ENCODE results near the gene DNAL1. TPM values are rescaled to one million over a fixed set of nuclear protein-coding genes. Genes with fewer than 3 reads are reported as not detected.
A peak's percentile ranks its signal among the peaks of the same experiment; 100 is the strongest.

DNAL1 gene
- total RNA-seq, 1 donor from 2014 or later = 7.0 TPM

GRCh38 chr14:73744175-73744867 is 99.5 kb downstream of the DNAL1 start:
- no peak for DNase-seq (ENCODE audit: low spot score)

- DNase-seq (ENCODE audit: low spot score) = no peak
Measured at GRCh38 chr14:73744874-73745529, 100.2 kb downstream of the DNAL1 start.

GRCh38 chr14:73745571-73746519 is 101.1 kb downstream of the DNAL1 start:
- DNase-seq (ENCODE audit: low spot score) = peak; percentile 71

GRCh38 chr14:73746520-73747378 is 102.0 kb downstream of the DNAL1 start:
- DNase-seq (ENCODE audit: low spot score) = no peak

GRCh38 chr14:73747379-73748211 is 102.8 kb downstream of the DNAL1 start:
- no peak for DNase-seq (ENCODE audit: low spot score)

GRCh38 chr14:73748858-73749357 is 104.1 kb downstream of the DNAL1 start:
- DNase-seq (ENCODE audit: low spot score) = no peak

- no peak for DNase-seq (ENCODE audit: low spot score)
Measured at GRCh38 chr14:73749706-73750530, 105.1 kb downstream of the DNAL1 start.

GRCh38 chr14:73750531-73750901 is 105.7 kb downstream of the DNAL1 start:
- no peak for DNase-seq (ENCODE audit: low spot score)

- no peak for DNase-seq (ENCODE audit: low spot score)
Measured at GRCh38 chr14:73751157-73751691, 106.4 kb downstream of the DNAL1 start.

- DNase-seq (ENCODE audit: low spot score) = peak; percentile 83
Measured at GRCh38 chr14:73752297-73752992, 107.7 kb downstream of the DNAL1 start.

Other genes with a start within 250 kb of the DNAL1 start
- 24.6 TPM for gene NUMB, start 186.4 kb upstream of the DNAL1 start, total RNA-seq (ENCODE audit: insufficient read depth, low replicate concordance)
- 5.8 TPM for gene RIOX1, start 154.1 kb upstream of the DNAL1 start, total RNA-seq (ENCODE audit: insufficient read depth, low replicate concordance)
- 2.6 TPM for gene ACOT1, start 107.8 kb upstream of the DNAL1 start, total RNA-seq (ENCODE audit: insufficient read depth, low replicate concordance)
- 2.6 TPM for gene HEATR4, start 86.0 kb upstream of the DNAL1 start, total RNA-seq (ENCODE audit: insufficient read depth, low replicate concordance)
- gene ACOT2, start 75.8 kb upstream of the DNAL1 start, total RNA-seq (ENCODE audit: insufficient read depth, low replicate concordance) = 48.2 TPM
- 4.3 TPM for gene ACOT4, start 53.1 kb upstream of the DNAL1 start, total RNA-seq (ENCODE audit: insufficient read depth, low replicate concordance)
- gene ACOT6, start 32.5 kb upstream of the DNAL1 start, total RNA-seq (ENCODE audit: insufficient read depth, low replicate concordance) = not detected
- 42.1 TPM for gene PNMA1, start 69.4 kb downstream of the DNAL1 start, total RNA-seq (ENCODE audit: insufficient read depth, low replicate concordance)
- 16.1 TPM for gene PTGR2, start 206.8 kb downstream of the DNAL1 start, total RNA-seq (ENCODE audit: insufficient read depth, low replicate concordance)
- 71.5 TPM for gene ZNF410, start 241.9 kb downstream of the DNAL1 start, total RNA-seq (ENCODE audit: insufficient read depth, low replicate concordance)